Posterior cingulate gyrus (tissue), 11 donors: ENCODE data around the gene SLC13A3.

Source experiments
- DNase-seq, 10 donors: peaks; one replicate each; pipeline versions ENCODE4 v3.0.0 to v3.0.0-alpha.2; 2020 to 2021; ENCODE audit warnings: mixed read lengths in 3 of 10
- intact Hi-C: fragments of 100-400 bp; cut with DNase I; formaldehyde crosslinking; loops from one replicate; pipeline ENCODE4 v1.15.1; 2023

The SLC13A3 gene

DNA sequence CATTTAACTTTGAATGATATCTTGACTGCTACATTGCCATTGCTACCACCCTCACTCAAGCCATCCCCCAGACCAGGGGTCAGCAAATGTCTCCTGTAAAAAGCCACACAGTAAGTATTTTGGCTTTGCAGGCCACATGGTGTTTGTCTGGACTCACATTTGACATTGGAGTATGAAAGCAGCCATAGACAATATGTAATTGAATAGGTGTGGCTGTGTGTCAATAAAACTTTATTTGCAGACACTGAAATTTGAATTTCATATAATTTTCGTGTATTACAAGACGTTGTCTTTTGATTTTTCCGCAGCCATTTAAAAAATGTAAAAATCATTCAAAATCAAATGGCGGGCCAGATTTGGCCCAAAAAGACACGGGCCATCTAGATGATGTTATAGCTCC lies 64.5 kb downstream of the SLC13A3 start:
- DNase-seq: no peak
- intact Hi-C loops: no loop called here

DNA sequence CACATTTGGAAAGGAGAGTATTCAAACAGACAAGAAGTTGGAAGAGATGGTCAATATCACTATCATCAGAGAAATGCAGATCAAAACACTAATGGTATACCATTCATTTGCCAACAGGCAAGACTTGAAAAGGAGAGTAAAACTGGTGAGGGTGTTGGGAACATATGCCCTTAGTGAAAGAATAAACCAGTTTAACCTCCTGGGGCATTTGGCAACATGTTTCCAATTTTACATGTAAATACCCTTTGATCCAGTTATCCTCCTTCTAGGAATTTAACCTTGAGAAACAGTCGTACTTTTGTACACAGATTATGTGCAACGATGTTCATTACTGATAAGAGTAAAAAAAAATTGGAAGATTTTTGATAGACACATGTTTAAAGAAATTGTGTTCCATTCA lies 66.8 kb downstream of the SLC13A3 start:
- intact Hi-C loops: no loop called here
- DNase-seq: no peak

DNA sequence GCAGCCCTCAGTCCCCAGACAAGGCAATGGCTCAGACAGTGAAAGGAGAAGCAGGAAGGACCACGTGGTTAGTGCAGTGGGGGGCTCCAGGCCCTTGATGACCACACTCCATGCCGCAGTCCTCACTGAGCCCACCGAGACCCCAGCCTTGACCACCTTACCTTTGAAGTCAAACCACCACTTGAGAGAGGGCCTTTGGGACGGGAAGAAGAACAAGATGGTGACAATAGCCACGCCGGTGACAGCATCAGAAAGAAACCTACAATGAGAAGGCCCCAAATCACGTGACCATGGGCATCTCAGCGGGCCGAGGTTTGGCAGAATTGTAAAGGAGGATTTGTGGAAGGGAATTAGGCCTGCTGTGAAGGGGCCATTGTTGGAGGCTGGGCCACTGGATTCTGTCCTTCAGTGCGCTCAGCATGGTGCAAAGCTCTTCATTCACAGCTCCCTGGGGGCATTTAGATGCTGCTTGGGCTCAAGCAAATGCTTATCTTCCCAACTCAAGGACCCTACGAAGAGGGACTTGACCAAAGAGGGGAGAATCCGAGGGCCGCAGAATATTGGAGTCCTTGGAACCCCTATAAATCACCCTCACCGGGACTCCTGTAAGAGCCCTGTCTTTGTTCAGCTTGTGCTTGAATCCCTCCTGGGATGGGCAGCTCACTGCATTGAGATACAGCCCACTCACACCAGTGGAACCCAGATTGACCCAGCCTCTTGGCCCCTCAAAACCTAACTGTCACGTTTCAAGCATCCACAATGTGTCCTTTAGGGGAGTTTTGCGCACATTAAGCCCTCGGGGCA lies 67.6 kb downstream of the SLC13A3 start:
- DNase-seq: peak in 3 of 10 donors; percentile 39 to 89 (median 57)

DNA sequence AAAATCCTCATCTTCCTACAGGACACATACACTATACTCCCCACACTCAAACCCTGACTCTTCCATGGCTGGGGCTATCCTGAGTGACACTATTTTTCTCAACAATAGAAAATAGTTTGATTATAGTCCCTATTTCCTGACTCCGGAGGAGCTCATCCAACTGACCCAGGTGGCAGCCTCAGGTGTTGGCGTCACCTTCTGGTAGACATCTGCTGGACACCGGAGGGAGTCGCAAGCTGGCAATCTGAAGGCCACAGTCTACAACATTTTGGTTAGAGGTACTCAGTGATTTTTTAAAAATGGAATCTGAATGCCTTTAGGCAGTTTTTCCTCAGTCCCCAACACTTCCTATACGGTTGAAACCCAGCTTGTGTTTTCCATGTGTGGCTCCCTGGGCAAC lies 68.6 kb downstream of the SLC13A3 start:
- intact Hi-C loops: no loop called here
- DNase-seq: no peak

More for the DNA sequence above, 67.6 kb downstream of the SLC13A3 start:
- intact Hi-C loops: no loop called here

DNA sequence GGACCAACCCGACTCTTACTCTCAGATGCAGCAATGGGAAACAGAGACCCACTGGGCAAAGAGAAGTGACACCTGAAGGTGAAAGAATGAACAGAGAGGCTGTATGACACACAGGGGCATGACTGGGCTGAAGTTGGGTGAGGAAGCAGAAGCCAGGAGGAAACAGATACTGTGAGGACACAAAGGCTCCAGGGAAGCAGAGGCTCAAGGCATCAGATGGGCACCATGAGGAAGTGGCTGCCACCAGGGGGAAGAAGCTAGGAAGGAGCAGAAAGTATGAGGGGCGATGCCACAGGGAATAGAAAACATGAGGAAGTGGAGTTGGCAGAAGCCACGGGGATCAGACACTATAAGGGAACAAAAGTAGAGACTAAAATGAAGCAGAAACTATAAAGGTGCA lies 69.9 kb downstream of the SLC13A3 start:
- intact Hi-C loops: no loop called here
- DNase-seq: no peak

DNA sequence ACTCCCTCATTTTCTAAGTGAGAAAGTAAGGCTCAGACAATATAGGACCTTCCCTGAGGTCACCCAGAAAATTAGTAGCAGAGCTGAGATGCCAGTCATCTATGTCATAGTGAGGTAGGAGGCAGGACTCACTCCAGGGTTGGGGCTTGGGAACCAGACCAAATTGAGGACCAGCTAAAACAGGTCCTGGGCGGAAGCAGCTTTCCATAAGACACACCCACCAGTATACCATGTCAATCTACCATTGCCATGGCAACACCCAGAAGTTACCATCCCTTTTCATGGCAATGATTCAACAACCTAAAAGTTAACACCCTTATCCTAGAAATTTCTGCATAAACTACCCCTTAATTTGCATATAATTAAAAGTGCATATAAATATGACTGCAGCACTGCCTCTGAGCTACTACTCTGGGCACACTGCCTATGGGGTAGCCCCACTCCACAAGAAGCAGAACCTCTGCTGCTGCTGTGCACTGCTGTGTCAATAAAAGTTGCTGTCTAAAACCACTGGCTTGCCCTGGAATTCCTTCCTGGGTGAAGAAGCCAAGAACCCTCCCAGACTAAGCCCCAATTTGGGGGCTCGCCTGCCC lies 70.5 kb downstream of the SLC13A3 start:
- no peak for DNase-seq
- intact Hi-C loops: no loop called here

DNA sequence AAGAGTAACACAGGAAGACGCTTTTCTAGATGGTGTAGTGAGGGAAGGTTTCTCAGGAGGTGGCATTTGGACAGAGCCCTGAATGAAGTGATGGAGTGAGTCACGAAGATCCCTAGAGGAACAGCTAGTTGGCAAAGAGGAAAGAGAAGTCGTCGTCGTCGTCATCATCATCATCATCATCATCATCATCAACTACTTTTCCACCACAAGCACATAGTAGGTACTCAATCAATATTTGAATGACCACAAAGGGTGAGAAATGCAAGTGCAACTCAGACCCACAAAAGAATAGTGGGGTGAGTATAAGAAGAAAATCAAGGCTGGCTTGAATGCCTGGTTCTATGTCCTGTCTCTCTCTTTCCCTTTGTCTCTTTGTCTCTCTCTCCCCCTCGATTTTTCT lies 72.5 kb downstream of the SLC13A3 start:
- intact Hi-C loops: no loop called here
- no peak for DNase-seq

DNA sequence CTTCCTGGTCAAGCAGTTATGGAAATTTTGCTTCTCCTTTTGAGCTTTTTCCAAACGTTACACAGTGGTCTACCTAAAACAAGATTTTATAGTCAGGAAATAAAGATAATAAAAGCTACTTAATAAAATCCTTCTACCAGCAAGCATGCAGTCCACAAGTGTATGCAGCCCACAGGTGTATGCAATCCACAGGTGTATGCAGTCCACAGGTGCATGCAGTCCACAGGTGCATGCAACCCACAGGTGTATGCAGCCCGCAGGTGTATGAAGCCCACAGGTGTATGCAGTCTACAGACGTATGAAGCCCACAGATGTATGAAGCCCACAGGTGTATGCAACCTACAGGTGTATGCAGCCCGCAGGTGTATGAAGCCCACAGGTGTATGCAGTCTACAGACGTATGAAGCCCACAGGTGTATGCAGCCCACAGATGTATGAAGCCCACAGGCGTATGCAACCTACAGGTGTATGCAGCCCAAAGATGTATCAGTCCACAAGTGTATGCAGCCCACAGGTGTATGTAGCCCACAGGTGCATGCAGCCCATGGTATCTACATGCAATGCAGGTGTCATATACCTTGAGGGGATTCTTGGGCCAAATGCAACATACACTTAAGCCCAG lies 74.4 kb downstream of the SLC13A3 start:
- no peak for DNase-seq
- intact Hi-C loops: no loop called here

DNA sequence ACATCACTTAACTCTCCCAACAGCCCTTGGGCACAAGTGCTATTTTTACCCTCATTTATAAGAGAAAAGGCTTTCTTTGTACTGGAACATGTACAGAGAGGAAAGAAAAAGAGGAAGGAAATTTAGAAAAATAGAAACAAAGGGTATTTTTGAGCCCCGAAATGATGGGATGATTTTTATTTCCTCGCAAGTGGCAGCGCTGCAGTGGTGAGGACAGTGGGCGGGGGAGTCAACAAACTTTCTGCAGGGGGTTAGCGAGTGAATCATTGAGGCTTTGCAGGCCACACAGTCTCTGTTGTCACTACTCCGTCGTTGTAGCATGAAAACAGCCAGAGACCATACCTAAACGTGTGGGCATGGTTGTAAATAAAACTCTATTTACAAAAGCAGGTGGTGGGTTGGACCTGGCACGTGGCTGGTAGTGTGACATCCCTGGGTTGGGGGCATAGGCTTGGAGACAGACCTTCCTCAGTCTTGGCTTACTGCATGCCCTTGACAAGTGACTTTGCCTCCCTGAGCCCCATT lies 75.3 kb downstream of the SLC13A3 start:
- no peak for DNase-seq
- intact Hi-C loops: no loop called here

DNA sequence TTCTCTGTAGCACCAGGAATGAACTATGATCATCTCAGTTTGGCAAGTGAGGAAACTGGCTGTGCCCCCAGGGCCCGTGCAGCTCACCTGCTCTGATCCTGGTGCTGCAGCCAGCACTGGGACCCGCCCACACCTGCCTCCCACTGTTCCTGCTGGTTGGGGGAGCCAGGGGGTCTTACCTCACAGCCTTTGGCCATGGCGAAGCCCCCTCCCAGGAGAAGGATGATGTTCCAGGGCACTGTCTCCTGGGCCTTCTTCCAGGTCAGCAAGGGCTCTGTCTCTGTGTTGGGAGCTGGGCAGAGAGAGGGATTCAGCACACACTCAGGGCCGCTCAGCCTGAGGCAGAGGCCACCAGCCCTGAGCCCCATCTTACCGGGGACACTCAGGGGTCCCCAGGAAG lies 75.9 kb downstream of the SLC13A3 start:
- no peak for DNase-seq
- intact Hi-C loops: no loop called here

DNA sequence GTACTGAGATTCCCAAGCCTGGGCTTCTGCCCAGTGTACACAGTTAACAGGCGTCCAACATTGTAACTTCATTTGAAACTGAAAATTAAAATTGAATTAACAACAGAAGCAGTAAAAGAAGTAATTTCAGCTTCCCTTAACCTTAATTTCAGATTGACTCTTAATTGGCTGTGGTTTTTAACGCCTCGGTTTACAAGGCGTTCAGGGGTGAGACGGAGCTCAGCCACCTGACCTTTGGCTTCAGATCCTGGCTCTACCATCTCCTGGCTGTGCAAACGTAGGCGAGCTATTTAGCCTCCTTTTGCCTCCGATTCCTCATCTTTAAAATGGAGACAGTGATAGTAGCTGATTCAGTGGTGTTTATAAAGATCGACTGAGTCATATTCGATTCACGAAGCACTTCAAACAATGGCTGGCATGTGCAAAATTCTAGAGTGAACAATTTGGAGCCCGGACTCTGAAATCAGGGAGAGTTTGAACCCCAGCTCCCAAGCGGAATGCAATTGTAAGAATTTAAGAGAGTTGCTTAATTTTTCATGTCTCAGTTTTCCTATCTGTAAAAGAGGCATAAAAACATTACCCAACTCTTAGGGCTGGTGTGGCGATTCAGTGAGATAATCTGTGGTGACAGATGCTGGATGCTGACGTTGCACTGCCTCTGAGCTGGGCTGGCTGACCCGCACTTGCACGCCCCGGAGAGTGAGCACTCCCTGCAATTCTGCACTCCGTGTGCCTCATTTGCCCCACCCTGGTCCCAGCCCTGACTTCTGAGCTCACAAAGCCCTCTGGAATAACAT lies 77.3 kb downstream of the SLC13A3 start:
- intact Hi-C loops: no loop called here
- no peak for DNase-seq

DNA sequence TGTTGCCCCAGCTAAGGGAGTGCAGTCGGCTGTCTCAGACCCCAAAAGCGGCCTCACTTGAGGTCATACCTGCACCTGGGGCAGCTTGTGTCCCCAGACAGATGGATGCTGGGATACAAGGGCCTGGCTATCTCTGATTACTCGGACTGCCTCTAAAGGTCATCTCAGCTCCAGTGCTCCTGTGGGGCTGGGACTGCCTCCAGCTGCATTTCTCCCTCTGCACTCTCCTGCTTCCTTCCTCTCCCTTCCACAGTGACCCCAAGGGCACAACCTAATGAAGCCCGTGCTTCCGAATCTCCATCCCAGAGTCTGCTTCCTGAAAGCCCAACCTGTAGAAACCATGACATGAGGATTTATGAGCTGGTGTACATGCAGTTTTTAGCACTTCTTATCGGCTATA lies 78.0 kb downstream of the SLC13A3 start:
- no peak for DNase-seq
- intact Hi-C loops: no loop called here

DNA sequence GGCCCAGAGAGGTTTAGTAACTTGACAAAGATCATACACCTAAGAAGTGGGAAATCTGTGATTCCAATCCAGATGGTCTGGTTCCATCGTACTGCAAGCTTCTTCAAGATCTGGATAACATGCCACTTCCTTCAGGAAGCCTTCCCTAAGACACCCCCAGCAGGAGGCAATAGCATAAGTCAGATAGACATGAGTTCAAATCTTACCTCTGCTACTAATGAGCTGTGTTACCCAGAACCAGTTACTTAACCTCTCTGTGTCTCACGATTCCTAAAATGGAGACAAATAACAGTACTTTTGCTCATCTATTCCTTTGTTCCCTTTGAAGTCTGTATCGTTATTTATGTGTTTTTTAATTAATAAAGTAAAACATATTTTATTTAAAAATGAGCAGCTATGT lies 78.5 kb downstream of the SLC13A3 start:
- intact Hi-C loops: no loop called here
- no peak for DNase-seq

DNA sequence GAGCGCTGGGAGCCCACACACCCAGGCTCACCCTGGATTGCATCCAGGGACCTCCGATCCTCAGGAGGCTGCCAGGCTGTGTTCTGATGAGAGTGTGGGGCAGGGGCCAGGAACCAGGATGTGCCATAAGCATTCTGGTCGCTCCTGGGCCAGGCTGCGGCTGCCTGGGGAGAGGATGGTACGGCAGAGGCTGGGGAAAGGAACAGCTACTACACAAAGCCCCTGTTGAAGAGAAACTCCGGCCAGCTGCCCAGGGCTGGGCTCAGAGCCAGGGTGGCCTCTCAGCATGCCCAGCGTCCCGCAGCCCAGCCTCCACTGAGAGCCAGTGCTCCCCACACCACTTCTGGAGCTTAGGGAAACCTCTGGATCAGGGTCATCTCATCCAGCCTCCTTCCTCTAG lies 79.1 kb downstream of the SLC13A3 start:
- peak; percentile 87 to 99 (median 92) for DNase-seq
- intact Hi-C loops: no loop called here

DNA sequence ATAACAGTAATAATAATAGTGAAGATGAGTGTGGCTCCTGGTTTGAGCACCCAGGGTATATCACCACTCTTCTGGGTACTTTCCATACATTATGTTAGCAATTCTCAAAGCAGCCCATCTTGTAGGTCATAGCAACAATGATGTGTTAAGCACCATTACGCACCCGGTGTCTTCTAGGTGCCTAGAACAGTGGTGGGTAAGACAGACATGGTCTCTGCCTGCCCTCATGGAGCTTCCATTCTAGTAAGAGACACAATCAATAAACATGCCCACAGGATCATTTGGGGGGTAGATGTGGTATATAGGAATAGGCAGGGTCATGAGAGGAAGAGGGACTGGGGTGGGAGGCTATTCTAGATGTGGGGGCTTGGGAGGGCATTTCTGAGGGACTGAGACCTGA lies 79.8 kb downstream of the SLC13A3 start:
- DNase-seq: no peak
- intact Hi-C loops: no loop called here

DNA sequence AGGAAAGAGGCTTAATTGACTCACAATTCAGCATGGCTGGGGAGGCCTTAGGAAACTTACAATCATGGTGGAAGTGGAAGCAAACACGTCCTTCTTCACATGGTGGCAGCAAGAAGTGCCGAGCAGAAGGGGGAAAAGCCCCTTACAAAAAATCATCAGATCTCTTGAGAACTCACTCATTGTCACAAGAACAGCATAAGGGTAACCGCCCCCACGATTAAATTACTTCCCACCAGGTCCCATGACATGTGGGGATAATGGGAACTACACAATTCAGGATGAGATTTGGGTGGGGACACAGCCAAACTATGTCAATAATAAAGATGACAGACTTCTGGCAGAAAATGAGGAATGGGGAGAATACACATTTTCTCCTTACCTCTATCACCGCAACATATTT lies 80.3 kb downstream of the SLC13A3 start:
- DNase-seq: no peak
- intact Hi-C loops: no loop called here

DNA sequence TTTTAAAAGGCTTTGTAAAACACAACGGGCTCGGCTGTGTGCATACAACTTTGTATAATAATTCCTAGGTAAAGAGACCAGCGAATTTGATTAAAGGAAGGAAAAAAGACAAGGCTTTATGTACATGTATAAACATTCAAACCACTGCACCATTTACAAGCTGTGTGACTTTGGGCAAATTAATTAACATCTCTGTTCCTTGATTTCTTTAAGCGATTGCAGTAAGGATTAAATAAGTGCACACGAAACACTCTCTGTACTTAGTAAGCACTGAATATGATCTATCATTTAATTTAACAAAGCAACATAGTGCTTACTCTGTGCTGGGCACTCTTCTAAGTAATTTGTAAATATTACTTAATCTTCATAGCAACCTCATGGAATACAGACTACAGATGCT lies 81.3 kb downstream of the SLC13A3 start:
- intact Hi-C loops: loop anchor here (10.0 kb wide), 1 partner anchor 75 kb away; no protein-coding TSS in a partner anchor
- DNase-seq: no peak

DNA sequence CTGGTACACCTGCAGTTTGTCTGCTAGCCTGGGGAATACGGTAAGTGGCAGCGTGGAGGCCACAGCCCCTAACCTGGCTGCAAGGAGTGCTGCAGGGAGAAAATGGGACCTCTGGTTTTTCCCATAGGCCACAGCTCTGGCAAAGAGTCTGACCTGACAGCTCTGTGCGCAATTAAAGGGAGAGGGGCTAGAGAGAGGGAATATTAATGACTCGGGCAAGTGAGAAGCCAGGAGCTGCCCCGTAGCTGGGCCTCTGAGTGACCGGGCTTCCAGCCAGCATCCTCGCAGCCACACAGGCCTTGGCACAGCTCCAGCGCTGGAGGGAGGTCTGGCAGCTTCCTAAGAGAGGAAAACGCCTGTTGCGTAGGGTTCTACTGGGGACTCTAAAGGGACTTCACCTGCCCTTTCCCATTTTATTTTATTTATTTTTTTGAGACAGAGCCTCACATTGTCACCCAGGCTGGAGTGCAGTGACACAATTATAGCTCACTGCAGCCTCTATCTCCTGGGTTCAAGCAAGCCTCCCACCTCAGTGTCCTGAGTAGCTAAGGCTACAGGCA lies 82.6 kb downstream of the SLC13A3 start:
- intact Hi-C loops: loop anchor here (10.0 kb wide), 1 partner anchor 76 kb away; no protein-coding TSS in a partner anchor
- DNase-seq: peak; percentile 88 to 99 (median 91)

DNA sequence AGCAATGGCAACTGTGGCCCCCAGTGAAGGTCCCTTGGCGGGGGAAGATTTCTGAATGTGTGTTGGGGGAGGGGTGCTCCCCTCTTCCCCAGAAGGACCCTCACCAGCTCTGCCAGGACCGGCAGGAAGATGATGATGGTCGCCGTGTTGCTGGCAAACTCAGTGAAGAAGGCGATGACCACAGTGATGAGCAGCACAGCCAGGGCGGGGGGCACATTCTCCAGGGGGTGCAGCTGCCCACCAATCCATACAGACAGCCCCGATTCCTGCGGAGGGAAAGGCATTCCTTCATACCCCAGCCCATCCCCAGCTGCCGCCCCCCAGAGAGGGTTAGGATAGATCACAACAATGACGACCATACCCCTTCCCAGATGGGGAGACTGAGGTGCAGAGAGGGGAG lies 85.1 kb downstream of the SLC13A3 start:
- intact Hi-C loops: loop anchor here (10.0 kb wide), 1 partner anchor 79 kb away; no protein-coding TSS in a partner anchor

DNA sequence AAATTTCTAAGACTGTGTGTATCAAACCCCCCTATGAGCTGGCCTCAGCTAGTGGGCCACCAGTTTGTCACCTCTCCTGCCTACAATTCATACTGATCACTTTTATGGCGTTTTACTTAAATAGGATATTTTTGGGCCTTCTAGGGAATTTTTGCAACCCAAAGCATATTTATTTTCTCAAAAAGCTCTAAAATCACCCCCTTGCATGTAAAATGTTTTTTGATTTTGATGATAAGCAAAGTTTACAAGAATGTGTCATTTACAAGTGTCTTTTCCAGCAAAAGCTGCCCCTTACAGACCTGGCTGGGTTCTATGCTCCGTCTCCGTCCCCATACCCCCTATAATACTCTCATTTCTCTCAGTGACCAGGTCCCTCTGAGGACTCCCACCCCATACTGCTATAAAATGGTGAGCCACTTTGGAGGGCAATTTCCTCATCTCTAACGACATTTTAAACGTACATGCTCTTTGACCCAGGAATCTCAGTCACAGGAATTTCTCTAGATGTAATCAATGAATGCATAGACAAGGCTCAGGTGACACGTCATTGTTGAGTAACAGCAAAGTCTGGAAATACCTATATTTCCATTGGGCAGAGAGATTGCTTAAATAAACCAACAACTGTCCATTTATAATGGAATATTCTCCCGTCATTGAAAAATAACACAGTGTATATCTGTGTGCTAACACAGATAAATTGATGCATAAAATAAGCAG lies 86.9 kb downstream of the SLC13A3 start:
- intact Hi-C loops: loop anchor here (10.0 kb wide), 1 partner anchor 80 kb away; no protein-coding TSS in a partner anchor

More for the DNA sequence above, 85.1 kb downstream of the SLC13A3 start:
- DNase-seq: no peak

More for the DNA sequence above, 86.9 kb downstream of the SLC13A3 start:
- no peak for DNase-seq
